Effector CD8-positive, alpha-beta T cell (primary cell): ENCODE measurements around the gene TM4SF4.

ENCODE experiments used
- DNase-seq: peaks from one replicate; lab custom pipeline; 2025; lab: John Stamatoyannopoulos, UW

Gene TM4SF4

GRCh38 chr3:149512073-149512782 lies 37.7 kb downstream of the TM4SF4 start:
- no peak for DNase-seq

GRCh38 chr3:149514471-149514870 lies 40.0 kb downstream of the TM4SF4 start:
- DNase-seq: no peak

GRCh38 chr3:149515249-149515648 lies 40.8 kb downstream of the TM4SF4 start:
- no peak for DNase-seq

- no peak for DNase-seq
Observed at GRCh38 chr3:149516920-149517319, 42.4 kb downstream of the TM4SF4 start.

GRCh38 chr3:149519912-149520311 lies 45.4 kb downstream of the TM4SF4 start:
- no peak for DNase-seq

- DNase-seq: no peak
Observed at GRCh38 chr3:149523512-149524299, 49.2 kb downstream of the TM4SF4 start.

GRCh38 chr3:149527531-149528339 lies 53.2 kb downstream of the TM4SF4 start:
- no peak for DNase-seq

- DNase-seq: no peak
Observed at GRCh38 chr3:149528340-149528650, 53.8 kb downstream of the TM4SF4 start.

- DNase-seq: no peak
Observed at GRCh38 chr3:149529099-149529498, 54.6 kb downstream of the TM4SF4 start.

GRCh38 chr3:149532489-149533180 lies 58.1 kb downstream of the TM4SF4 start:
- DNase-seq: no peak

- no peak for DNase-seq
Observed at GRCh38 chr3:149534082-149534481, 59.6 kb downstream of the TM4SF4 start.

GRCh38 chr3:149534671-149535332 lies 60.3 kb downstream of the TM4SF4 start:
- no peak for DNase-seq

GRCh38 chr3:149535333-149535685 lies 60.8 kb downstream of the TM4SF4 start:
- no peak for DNase-seq

- DNase-seq: no peak
Observed at GRCh38 chr3:149536429-149536828, 61.9 kb downstream of the TM4SF4 start.

- DNase-seq: no peak
Observed at GRCh38 chr3:149538371-149538770, 63.9 kb downstream of the TM4SF4 start.

- no peak for DNase-seq
Observed at GRCh38 chr3:149541091-149541491, 66.6 kb downstream of the TM4SF4 start.

GRCh38 chr3:149542375-149543312 lies 68.1 kb downstream of the TM4SF4 start:
- no peak for DNase-seq

GRCh38 chr3:149545049-149545448 lies 70.6 kb downstream of the TM4SF4 start:
- DNase-seq: no peak

- no peak for DNase-seq
Observed at GRCh38 chr3:149547413-149547812, 72.9 kb downstream of the TM4SF4 start.

GRCh38 chr3:149547954-149548668 lies 73.6 kb downstream of the TM4SF4 start:
- DNase-seq: no peak
